BJ (cell line): ENCODE results near the gene SELENOP. TPM values are rescaled to one million over a fixed set of nuclear protein-coding genes. Genes with fewer than 3 reads are reported as not detected.

Experiments
- CTCF ChIA-PET: fragments of 350-600 bp; formaldehyde crosslinking; extraction: SDS; loops from one replicate; lab custom pipeline; 2021; ENCODE audit warnings: antibody characterized with exemption, inconsistent platforms; lab: Yijun Ruan, JAX
- POLR2A ChIA-PET: fragments of 300-600 bp; sonication (Branson Sonifier 250); formaldehyde crosslinking; extraction: SDS; loops from one replicate; lab custom pipeline; 2021; ENCODE audit warnings: antibody characterized with exemption; lab: Charles Lee
- DNase-seq: peaks from one replicate; pipeline ENCODE4 v3.0.0-alpha.2; 2011; ENCODE audit warnings: low read depth
- H3K27me3 ChIP-seq: 2 replicates; pipeline ENCODE4 v1.6.0; 2011; ENCODE audit warnings: low read length; ENCODE audit not compliant: control insufficient read depth, insufficient read depth
- H3K36me3 ChIP-seq: 2 replicates; pipeline ENCODE4 v1.5.1; 2011; ENCODE audit warnings: low read length; ENCODE audit not compliant: control insufficient read depth, insufficient read depth
- H3K4me3 ChIP-seq: 2 replicates; pipeline ENCODE4 v1.5.1; 2011; ENCODE audit warnings: low read depth, mild to moderate bottlenecking, control low read depth, low read length
- polyA plus RNA-seq: library from polyadenylated mRNA; depleted of rRNA; stranded (reverse); fragments of >200 nt; gene quantifications from 2 replicates; pipeline ENCODE4 v1.2.3, GENCODE V29; 2011
- TF ChIP-seq, protein P1 (sequence below): IDR thresholded peaks from 2 replicates; pipeline ENCODE4 v1.5.1; 2011; ENCODE audit warnings: low read depth, mild to moderate bottlenecking, control low read depth, inconsistent platforms, low read length, moderate library complexity; ENCODE audit not compliant: insufficient read depth

SELENOP gene
- polyA plus RNA-seq, 1 experiment: 4.4 TPM

DNA sequence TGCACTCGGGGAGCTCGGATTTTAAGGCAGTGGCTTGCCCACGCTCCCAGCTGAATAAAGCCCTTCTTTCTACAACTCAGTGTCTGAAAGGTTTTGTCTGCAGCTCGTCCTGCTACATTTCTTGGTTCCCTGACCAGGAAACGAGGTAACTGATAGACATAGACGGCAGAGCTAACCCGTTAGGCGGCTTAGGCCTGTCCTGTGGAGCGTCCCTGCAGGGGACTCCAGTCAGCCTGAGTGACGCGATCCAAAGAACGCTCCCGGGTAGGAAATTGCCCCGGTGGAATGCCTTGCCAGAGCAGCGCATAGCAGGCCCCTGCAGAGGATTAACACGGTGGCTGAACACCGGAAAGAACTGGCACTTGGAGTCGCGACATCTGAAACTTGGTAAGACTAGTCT is 1.8 kb upstream of the SELENOP start:
- Histone ChIP-seq H3K27me3 (no peaks in the 10 kb centered on the region), H3K36me3 (no peaks in the 10 kb centered on the region), H3K4me3 (no peak overlapping the region)
- no peak for DNase-seq
- ChIA-PET POLR2A (no interaction called here), CTCF (no interaction called here)
- TF ChIP-seq, protein P1, sequence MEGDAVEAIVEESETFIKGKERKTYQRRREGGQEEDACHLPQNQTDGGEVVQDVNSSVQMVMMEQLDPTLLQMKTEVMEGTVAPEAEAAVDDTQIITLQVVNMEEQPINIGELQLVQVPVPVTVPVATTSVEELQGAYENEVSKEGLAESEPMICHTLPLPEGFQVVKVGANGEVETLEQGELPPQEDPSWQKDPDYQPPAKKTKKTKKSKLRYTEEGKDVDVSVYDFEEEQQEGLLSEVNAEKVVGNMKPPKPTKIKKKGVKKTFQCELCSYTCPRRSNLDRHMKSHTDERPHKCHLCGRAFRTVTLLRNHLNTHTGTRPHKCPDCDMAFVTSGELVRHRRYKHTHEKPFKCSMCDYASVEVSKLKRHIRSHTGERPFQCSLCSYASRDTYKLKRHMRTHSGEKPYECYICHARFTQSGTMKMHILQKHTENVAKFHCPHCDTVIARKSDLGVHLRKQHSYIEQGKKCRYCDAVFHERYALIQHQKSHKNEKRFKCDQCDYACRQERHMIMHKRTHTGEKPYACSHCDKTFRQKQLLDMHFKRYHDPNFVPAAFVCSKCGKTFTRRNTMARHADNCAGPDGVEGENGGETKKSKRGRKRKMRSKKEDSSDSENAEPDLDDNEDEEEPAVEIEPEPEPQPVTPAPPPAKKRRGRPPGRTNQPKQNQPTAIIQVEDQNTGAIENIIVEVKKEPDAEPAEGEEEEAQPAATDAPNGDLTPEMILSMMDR: no peak

DNA sequence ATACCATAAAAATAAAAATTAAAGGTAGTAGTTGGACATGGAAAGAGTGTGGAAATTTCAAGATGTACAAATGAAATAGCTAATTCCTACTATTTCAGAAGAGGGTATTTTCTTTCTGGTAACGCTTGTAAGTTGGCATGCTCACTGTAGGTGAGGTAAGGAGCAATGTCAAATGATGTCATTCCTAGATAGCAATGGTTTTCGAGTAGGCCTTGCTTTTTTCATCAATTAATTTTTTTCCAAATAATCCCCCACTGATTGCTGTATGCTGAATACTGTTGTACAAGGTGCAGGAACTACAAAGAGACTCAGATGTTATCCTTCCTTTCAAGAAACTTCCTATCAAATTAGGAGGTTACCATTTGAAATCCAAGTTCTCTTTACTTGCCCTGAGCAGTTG is 928 bp upstream of the SELENOP start:
- TF ChIP-seq, protein P1: no peak
- no peak for DNase-seq
- ChIA-PET POLR2A (no interaction called here), CTCF (no interaction called here)
- H3K27me3 ChIP-seq: no peaks in the 10 kb centered on the region
- no peak overlapping the region for H3K4me3 ChIP-seq
- no peaks in the 10 kb centered on the region for H3K36me3 ChIP-seq

DNA sequence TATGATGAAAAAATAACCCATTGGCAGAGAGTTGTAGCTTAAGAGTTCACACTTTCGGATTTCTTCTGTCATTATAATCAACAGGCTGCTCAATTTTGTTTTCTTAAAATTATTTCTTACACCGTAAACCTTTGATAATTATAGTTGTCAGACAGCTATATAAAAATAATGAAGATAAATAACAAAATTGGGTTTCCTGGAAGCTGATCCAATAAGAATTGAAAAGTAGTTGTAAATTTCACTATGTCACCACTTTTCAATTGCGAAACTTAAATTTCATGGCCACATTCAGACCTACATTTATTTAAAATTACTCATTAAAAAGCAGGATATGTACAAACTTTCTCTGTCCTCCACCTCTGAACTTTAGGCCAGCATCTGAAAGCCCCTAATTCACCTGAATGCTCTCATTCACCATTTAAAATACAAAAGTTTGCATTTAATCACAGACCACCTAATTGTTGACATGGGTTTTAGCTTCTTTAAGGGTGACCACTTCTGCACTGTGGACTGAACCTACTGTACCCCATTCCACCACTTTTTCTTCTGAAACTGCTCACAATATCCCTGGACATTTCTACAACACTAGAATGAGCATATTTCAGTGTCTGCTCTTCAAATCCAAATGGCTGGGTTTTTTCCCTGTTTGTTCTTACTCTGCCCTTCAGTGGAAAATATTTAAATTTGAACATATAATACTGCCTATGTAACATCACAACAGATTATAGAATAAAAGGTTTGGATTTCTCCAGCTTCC is 680 bp downstream of the SELENOP start:
- H3K4me3 ChIP-seq: peak overlapping the region; percentile 1; the same call in 1 of the 2 replicates
- DNase-seq: no peak
- TF ChIP-seq, protein P1: no peak
- H3K36me3 ChIP-seq: no peaks in the 10 kb centered on the region
- H3K27me3 ChIP-seq: no peaks in the 10 kb centered on the region
- CTCF ChIA-PET: interaction anchor here (1.3 to 1.7 kb wide), 2 partner anchors 8 to 15 kb away, joined by 4 to 5 read pairs; no protein-coding TSS in a partner anchor
- POLR2A ChIA-PET: no interaction called here

DNA sequence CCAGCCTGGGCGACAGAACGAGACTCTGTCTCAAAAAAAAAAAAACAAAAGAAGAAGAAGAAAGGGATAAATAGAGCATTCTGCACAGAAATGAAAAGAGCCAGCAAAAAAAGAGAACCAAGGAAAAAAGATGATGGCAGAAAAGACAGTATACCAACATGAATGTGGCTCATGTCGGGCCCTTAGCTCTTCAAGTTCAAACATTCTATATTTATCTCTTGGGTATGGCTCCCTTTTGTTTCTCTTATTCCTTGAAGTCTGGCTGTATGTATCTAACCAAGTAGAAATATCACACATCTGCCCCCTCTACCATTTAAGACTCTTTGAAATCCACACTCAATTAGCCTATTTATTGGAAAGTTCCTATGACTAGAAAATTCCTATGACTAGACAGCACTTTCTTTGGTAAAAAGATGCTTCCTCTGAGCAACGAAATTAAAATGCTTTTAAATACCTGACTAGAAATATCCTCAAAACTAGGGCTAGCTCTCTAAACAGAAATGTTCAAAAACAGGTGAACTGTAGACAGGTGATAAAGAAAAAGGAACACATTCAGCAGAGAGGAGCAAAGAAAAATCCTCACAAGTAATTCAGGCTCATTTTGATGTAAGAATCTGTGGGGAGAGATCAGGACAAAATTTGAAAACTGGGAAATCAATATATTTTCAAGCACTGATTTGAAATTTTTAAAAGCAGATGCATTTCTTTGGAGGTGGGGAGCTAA is 2.6 kb downstream of the SELENOP start:
- ChIA-PET POLR2A (no interaction called here), CTCF (interaction anchor here (0.6 kb wide), 1 partner anchor 982 kb away, joined by 4 read pairs; no protein-coding TSS in a partner anchor)
- Histone ChIP-seq H3K27me3 (no peaks in the 10 kb centered on the region), H3K36me3 (no peaks in the 10 kb centered on the region), H3K4me3 (no peak overlapping the region)
- TF ChIP-seq, protein P1: no peak
- no peak for DNase-seq

DNA sequence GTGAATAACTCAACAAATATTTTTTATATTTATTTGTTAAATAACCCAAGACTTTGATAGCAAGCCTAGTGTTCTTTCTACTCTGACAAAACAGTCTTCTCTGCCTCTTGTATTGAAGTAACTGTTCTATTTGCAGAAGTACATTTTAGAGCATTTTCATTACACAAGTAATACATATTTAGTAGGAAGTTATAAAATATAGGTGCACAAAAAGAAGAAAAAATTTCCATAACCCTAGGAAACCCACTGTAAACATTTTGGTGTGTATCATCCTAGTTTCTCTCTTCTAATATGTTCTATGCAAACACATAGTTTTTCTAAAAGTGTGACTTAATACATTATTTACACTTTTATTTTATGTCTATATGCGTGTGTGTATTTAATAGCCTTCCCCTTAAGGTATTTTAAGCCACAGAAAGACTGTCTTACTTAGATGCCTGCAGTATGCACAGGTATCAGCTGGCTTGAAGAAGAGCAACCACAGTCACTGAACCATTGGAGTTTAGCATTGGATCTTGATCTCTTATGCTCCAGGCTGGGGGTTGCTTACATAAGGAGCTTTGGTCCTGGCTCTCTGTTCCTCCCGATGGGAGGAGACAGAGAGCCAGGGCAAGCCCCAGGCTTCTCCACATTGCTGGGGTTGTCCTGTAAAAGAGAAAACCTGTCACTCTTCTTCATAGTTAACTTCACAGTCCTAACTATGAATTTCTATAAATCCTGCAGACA is 3.8 kb downstream of the SELENOP start:
- CTCF ChIA-PET: interaction anchor here (0.6 kb wide), 1 partner anchor 340 kb away, joined by 3 read pairs; no protein-coding TSS in a partner anchor
- TF ChIP-seq, protein P1: no peak
- Histone ChIP-seq H3K4me3 (no peak overlapping the region), H3K36me3 (no peaks in the 10 kb centered on the region), H3K27me3 (no peaks in the 10 kb centered on the region)
- no peak for DNase-seq
- POLR2A ChIA-PET: no interaction called here
